BLaER1 treated with 17β-estradiol and CSF1 and Interleukin-3, amounts not matched to agents 10 nM and 100 nM (cell line): ENCODE results near the gene MAGEB17.
"Not testable (repeated sequence)": the region's sequence is repeated elsewhere in the genome, so short reads cannot be mapped to it uniquely, and the experiment has no call there.

Experiments used
- H3K27ac ChIP-seq, 11 experiments: shearing (Covaris generic); formaldehyde crosslinking; 2 replicates each; pipeline ENCODE4 v1.8.1; 2022
- H3K27me3 ChIP-seq, 11 experiments: shearing (Covaris generic); formaldehyde crosslinking; 2 replicates each; pipeline ENCODE4 v1.8.1; 2022
- H3K36me3 ChIP-seq, 11 experiments: shearing (Covaris generic); formaldehyde crosslinking; 2 replicates each; pipeline ENCODE4 v1.8.1; 2022
- H3K4me1 ChIP-seq, 10 experiments: shearing (Covaris generic); formaldehyde crosslinking; 2 replicates each; pipeline ENCODE4 v1.8.1; 2022
- H3K4me2 ChIP-seq, 11 experiments: shearing (Covaris generic); formaldehyde crosslinking; 2 replicates each; pipeline ENCODE4 v1.8.1; 2022
- H3K4me3 ChIP-seq, 10 experiments: shearing (Covaris generic); formaldehyde crosslinking; 2 replicates each; pipeline ENCODE4 v1.8.1; 2022
- H3K9ac ChIP-seq, 11 experiments: shearing (Covaris generic); formaldehyde crosslinking; 2 replicates each; pipeline ENCODE4 v1.8.1; 2022
- H3K9me3 ChIP-seq, 11 experiments: shearing (Covaris generic); formaldehyde crosslinking; replicated peaks in 1 of 11; 2 replicates each; pipeline ENCODE4 v1.8.1; 2022
- H4K20me1 ChIP-seq, 11 experiments: shearing (Covaris generic); formaldehyde crosslinking; 2 replicates each; pipeline ENCODE4 v1.8.1; 2022
- Cebpa-rat ChIP-seq, 11 experiments: shearing (Covaris generic); IDR thresholded peaks; 2 replicates each; pipeline ENCODE4 v1.8.1; 2022

Gene MAGEB17

GRCh38 chrX:16145656-16146055 is 21.6 kb upstream of the MAGEB17 start:
- Histone ChIP-seq H3K36me3 (no peaks in the 10 kb centered on the region), H3K4me3 (no peak overlapping the region), H3K27me3 (peaks cover 90 to 100% (median 98%) of the 10 kb centered on the region in 11 experiments), H3K9me3 (peaks cover 0 to 20% (median 4%) of the 10 kb centered on the region in 11 experiments; a peak in 7 of 22 replicates), H3K9ac (no peak overlapping the region), H3K4me1 (no peaks in the 10 kb centered on the region), H4K20me1 (no peaks in the 10 kb centered on the region; a peak in 3 of 22 replicates), H3K27ac (no peak overlapping the region), H3K4me2 (no peak overlapping the region)
- no peak for TF ChIP-seq Cebpa-rat (IDR thresholded peaks at IDR 0.05)

GRCh38 chrX:16148896-16149295 is 18.4 kb upstream of the MAGEB17 start:
- no peak overlapping the region for H3K4me2 ChIP-seq
- H3K9me3 ChIP-seq = peaks cover 0 to 14% (median 4%) of the 10 kb centered on the region in 11 experiments; a peak in 7 of 22 replicates
- no peak for TF ChIP-seq Cebpa-rat (IDR thresholded peaks at IDR 0.05)
- H4K20me1 ChIP-seq = peaks cover 0 to 6% (median 0%) of the 10 kb centered on the region in 11 experiments; a peak in 2 of 22 replicates
- H3K4me1 ChIP-seq = no peaks in the 10 kb centered on the region
- H3K9ac ChIP-seq = no peak overlapping the region
- H3K27ac ChIP-seq = no peak overlapping the region
- no peak overlapping the region for H3K4me3 ChIP-seq
- peaks cover 90 to 100% (median 98%) of the 10 kb centered on the region in 11 experiments for H3K27me3 ChIP-seq
- no peaks in the 10 kb centered on the region for H3K36me3 ChIP-seq

- Histone ChIP-seq H3K9ac (no peak overlapping the region), H3K4me1 (no peaks in the 10 kb centered on the region), H4K20me1 (peaks cover 0 to 6% (median 0%) of the 10 kb centered on the region in 11 experiments; a peak in 1 of 22 replicates), H3K27ac (no peak overlapping the region), H3K27me3 (peaks cover 94 to 100% (median 100%) of the 10 kb centered on the region in 11 experiments), H3K4me3 (no peak overlapping the region), H3K36me3 (no peaks in the 10 kb centered on the region), H3K9me3 (peaks cover 0 to 3% (median 0%) of the 10 kb centered on the region in 11 experiments; a peak in 1 of 22 replicates), H3K4me2 (no peak overlapping the region)
- TF ChIP-seq Cebpa-rat (IDR thresholded peaks at IDR 0.05) = no peak
These were observed 11.6 kb upstream of the MAGEB17 start for GRCh38 chrX:16155581-16156096.

GRCh38 chrX:16156692-16157331 is 10.5 kb upstream of the MAGEB17 start:
- Histone ChIP-seq H3K36me3 (no peaks in the 10 kb centered on the region), H3K9me3 (peaks cover 0 to 3% (median 0%) of the 10 kb centered on the region in 11 experiments; a peak in 1 of 22 replicates), H3K27ac (no peak overlapping the region), H3K4me1 (no peaks in the 10 kb centered on the region), H3K4me2 (no peak overlapping the region), H3K4me3 (no peak overlapping the region), H4K20me1 (peaks cover 0 to 11% (median 0%) of the 10 kb centered on the region in 11 experiments; a peak in 2 of 22 replicates), H3K27me3 (peaks cover 94 to 100% (median 100%) of the 10 kb centered on the region in 11 experiments), H3K9ac (no peak overlapping the region)
- TF ChIP-seq Cebpa-rat (IDR thresholded peaks at IDR 0.05) = no peak

GRCh38 chrX:16160729-16161128 is 6.6 kb upstream of the MAGEB17 start:
- Histone ChIP-seq H3K27me3 (peaks cover 87 to 99% (median 96%) of the 10 kb centered on the region in 11 experiments), H3K4me3 (no peak overlapping the region), H3K9ac (no peak overlapping the region), H3K9me3 (peaks cover 0 to 22% (median 0%) of the 10 kb centered on the region in 11 experiments; a peak in 1 of 22 replicates), H3K27ac (no peak overlapping the region), H3K4me2 (no peak overlapping the region), H4K20me1 (peaks cover 0 to 14% (median 0%) of the 10 kb centered on the region in 11 experiments; a peak in 2 of 22 replicates), H3K4me1 (no peaks in the 10 kb centered on the region), H3K36me3 (no peaks in the 10 kb centered on the region)
- no peak for TF ChIP-seq Cebpa-rat (IDR thresholded peaks at IDR 0.05)

GRCh38 chrX:16161173-16161572 is 6.1 kb upstream of the MAGEB17 start:
- H3K27ac ChIP-seq, H3K36me3 ChIP-seq, H3K4me3 ChIP-seq, H3K4me2 ChIP-seq, H3K4me1 ChIP-seq, H3K9ac ChIP-seq: not testable (repeated sequence)
- peaks cover 0 to 27% (median 0%) of the 10 kb centered on the region in 11 experiments; a peak in 5 of 22 replicates for H3K9me3 ChIP-seq
- H3K27me3 ChIP-seq = peaks cover 87 to 99% (median 96%) of the 10 kb centered on the region in 11 experiments
- H4K20me1 ChIP-seq = peaks cover 0 to 14% (median 0%) of the 10 kb centered on the region in 11 experiments; a peak in 2 of 22 replicates

GRCh38 chrX:16162391-16162790 is 4.9 kb upstream of the MAGEB17 start:
- H3K27me3 ChIP-seq = peaks cover 87 to 99% (median 96%) of the 10 kb centered on the region in 11 experiments
- no peaks in the 10 kb centered on the region for H3K4me1 ChIP-seq
- no peak overlapping the region for H3K4me3 ChIP-seq
- peaks cover 0 to 37% (median 0%) of the 10 kb centered on the region in 11 experiments; a peak in 5 of 22 replicates for H3K9me3 ChIP-seq
- no peak for TF ChIP-seq Cebpa-rat (IDR thresholded peaks at IDR 0.05)
- H3K4me2 ChIP-seq = no peak overlapping the region
- no peak overlapping the region for H3K27ac ChIP-seq
- H3K36me3 ChIP-seq = no peaks in the 10 kb centered on the region
- H4K20me1 ChIP-seq = peaks cover 0 to 14% (median 0%) of the 10 kb centered on the region in 11 experiments; a peak in 2 of 22 replicates
- no peak overlapping the region for H3K9ac ChIP-seq

- Histone ChIP-seq H3K27me3 (peaks cover 82 to 99% (median 96%) of the 10 kb centered on the region in 11 experiments), H3K36me3 (no peaks in the 10 kb centered on the region), H3K9ac (no peak overlapping the region), H3K4me1 (no peaks in the 10 kb centered on the region), H3K4me2 (no peak overlapping the region), H3K27ac (no peak overlapping the region), H3K4me3 (no peak overlapping the region), H3K9me3 (peaks cover 0 to 46% (median 0%) of the 10 kb centered on the region in 11 experiments; a peak in 5 of 22 replicates), H4K20me1 (peaks cover 0 to 14% (median 0%) of the 10 kb centered on the region in 11 experiments; a peak in 2 of 22 replicates)
- TF ChIP-seq Cebpa-rat (IDR thresholded peaks at IDR 0.05) = no peak
These were observed 2.5 kb upstream of the MAGEB17 start for GRCh38 chrX:16164748-16165147.

GRCh38 chrX:16171039-16171438 is 3.8 kb downstream of the MAGEB17 start:
- no peaks in the 10 kb centered on the region for H3K36me3 ChIP-seq
- no peaks in the 10 kb centered on the region; a peak in 1 of 22 replicates for H4K20me1 ChIP-seq
- no peak overlapping the region for H3K4me3 ChIP-seq
- H3K27ac ChIP-seq = no peak overlapping the region
- peaks cover 0 to 30% (median 0%) of the 10 kb centered on the region in 11 experiments; a peak in 7 of 22 replicates for H3K9me3 ChIP-seq
- no peak overlapping the region for H3K9ac ChIP-seq
- H3K27me3 ChIP-seq = peaks cover 89 to 100% (median 100%) of the 10 kb centered on the region in 11 experiments
- H3K4me2 ChIP-seq = no peak overlapping the region
- no peak for TF ChIP-seq Cebpa-rat (IDR thresholded peaks at IDR 0.05)
- no peaks in the 10 kb centered on the region for H3K4me1 ChIP-seq
